Measurements from ENCODE around the gene FRYL. TPM values are rescaled to one million over a fixed set of nuclear protein-coding genes. Genes with fewer than 3 reads are reported as not detected.

FRYL gene
- total RNA-seq, 1 experiment from 2014 or later: 53.9 TPM

DNA sequence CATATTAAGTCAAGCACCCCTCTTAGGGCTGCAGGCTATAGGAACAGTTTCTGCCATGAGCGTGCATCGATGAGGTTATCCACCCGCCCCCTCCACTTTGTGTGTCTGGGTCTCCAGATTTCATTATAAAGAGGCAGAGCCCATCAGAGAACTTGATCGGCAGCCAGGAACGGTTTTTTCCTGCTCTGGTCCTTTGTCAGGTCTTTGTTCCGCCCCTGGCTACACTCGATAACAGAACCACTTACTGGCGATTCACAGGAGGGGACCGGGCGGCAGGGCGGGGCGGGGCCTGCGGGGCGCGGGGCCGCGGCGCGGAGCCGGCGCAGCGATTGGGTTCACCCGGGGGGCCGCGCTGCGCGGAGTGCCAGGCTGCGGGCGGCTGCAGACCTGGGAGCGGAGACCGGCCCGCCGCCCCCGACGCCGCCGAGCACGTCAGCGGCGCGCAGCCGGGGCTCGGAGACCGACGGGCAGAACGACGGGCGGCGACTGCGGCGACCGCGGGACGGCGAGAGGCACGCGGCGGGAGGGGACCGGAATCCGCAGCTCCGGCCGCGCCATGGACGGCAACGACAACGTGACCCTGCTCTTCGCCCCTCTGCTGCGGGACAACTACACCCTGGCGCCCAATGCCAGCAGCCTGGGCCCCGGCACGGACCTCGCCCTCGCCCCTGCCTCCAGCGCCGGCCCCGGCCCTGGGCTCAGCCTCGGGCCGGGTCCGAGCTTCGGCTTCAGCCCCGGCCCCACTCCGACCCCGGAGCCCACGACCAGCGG is 296.9 kb downstream of the FRYL start, which contains the start of gene SLC10A4:
Gene SLC10A4 (plus strand): TSS at position 338 of the 771 bp plus-strand sequence. CDS start 219 bp downstream, at position 557.
- peaks cover 12% of the 10 kb centered on the region for H3K27me3 Mint-ChIP-seq (ENCODE audit: insufficient read depth, unreplicated experiment)
- ChIA-PET CTCF (interaction anchor here (0.7 kb wide), 1 partner anchor 265 kb away, joined by 3 read pairs; no protein-coding TSS in a partner anchor), POLR2A (no interaction called here)
- H3K9me3 Mint-ChIP-seq (ENCODE audit: unreplicated experiment): no peaks in the 10 kb centered on the region
- TF ChIP-seq, protein P1, sequence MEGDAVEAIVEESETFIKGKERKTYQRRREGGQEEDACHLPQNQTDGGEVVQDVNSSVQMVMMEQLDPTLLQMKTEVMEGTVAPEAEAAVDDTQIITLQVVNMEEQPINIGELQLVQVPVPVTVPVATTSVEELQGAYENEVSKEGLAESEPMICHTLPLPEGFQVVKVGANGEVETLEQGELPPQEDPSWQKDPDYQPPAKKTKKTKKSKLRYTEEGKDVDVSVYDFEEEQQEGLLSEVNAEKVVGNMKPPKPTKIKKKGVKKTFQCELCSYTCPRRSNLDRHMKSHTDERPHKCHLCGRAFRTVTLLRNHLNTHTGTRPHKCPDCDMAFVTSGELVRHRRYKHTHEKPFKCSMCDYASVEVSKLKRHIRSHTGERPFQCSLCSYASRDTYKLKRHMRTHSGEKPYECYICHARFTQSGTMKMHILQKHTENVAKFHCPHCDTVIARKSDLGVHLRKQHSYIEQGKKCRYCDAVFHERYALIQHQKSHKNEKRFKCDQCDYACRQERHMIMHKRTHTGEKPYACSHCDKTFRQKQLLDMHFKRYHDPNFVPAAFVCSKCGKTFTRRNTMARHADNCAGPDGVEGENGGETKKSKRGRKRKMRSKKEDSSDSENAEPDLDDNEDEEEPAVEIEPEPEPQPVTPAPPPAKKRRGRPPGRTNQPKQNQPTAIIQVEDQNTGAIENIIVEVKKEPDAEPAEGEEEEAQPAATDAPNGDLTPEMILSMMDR (IDR thresholded peaks at IDR 0.05; ENCODE audit: unreplicated experiment): no peak
- no TSS peak for BruUV-seq (replicated peaks)
- H3K4me3 Mint-ChIP-seq (ENCODE audit: unreplicated experiment): no peak within 1 kb of the TSS
- H3K27ac Mint-ChIP-seq (ENCODE audit: low read depth, unreplicated experiment): no peak within 1 kb of the TSS
- H3K36me3 Mint-ChIP-seq (ENCODE audit: insufficient read depth, unreplicated experiment): no peaks in the 10 kb centered on the region
- intact Hi-C loops (cut with micrococcal nuclease): no loop called here
- no peaks in the 10 kb centered on the region for H3K4me1 Mint-ChIP-seq (ENCODE audit: insufficient read depth, unreplicated experiment)
- no peak for DNase-seq (ENCODE audit: unreplicated experiment)

DNA sequence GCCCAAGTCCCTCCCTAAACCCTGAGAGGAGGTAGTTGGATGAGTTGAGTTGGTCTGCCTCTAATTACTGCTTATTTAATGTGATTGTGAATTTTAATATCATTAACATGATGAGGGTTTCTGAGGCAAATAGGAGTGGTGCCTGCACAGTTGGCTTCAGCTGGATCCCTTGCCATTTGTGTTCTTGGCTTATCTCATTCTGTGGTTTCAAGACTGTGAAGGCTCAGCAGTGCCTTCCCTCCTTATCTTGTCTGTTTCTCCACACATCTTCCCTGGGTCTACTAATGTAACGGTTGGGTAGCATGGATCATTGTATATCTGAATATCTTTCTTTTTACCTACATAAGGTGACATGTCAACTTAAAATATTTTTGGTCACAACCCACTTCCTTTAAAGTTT is 298.5 kb downstream of the FRYL start:
- no peaks in the 10 kb centered on the region for H3K36me3 Mint-ChIP-seq (ENCODE audit: insufficient read depth, unreplicated experiment)
- intact Hi-C loops (cut with micrococcal nuclease): no loop called here
- no peaks in the 10 kb centered on the region for H3K27me3 Mint-ChIP-seq (ENCODE audit: insufficient read depth, unreplicated experiment)
- no TSS peak for BruUV-seq (replicated peaks)
- CTCF ChIA-PET: interaction anchor here (0.6 to 1.2 kb wide), 2 partner anchors 166 to 468 kb away, joined by 3 to 5 read pairs; no protein-coding TSS in a partner anchor
- H3K27ac Mint-ChIP-seq (ENCODE audit: low read depth, unreplicated experiment): no peak overlapping the region
- TF ChIP-seq, protein P1 (IDR thresholded peaks at IDR 0.05; ENCODE audit: unreplicated experiment): no peak
- H3K4me3 Mint-ChIP-seq (ENCODE audit: unreplicated experiment): no peak overlapping the region
- DNase-seq (ENCODE audit: unreplicated experiment): no peak
- POLR2A ChIA-PET: no interaction called here
- H3K4me1 Mint-ChIP-seq (ENCODE audit: insufficient read depth, unreplicated experiment): peaks cover 8% of the 10 kb centered on the region
- H3K9me3 Mint-ChIP-seq (ENCODE audit: unreplicated experiment): no peaks in the 10 kb centered on the region

DNA sequence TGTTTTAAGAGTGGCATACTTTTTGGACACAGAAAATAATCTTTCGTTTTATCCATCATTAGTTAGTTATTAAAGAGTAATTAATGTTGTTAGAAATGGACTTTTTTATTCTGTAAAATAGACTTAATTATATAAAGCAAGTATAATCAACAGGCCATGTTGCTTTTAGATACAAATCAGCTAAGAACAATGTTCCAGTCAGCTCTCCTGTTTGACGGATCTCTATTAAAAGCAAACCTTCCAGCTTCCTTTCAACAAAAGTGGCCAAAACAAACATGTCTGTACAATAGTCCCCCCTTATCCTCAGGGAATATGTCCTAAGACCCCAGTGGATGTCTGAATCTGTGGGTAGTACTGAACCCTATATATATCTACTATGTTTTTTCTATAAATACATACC is 301.8 kb downstream of the FRYL start:
- BruUV-seq (replicated peaks): no TSS peak
- intact Hi-C loops (cut with micrococcal nuclease): no loop called here
- no peak overlapping the region for H3K4me3 Mint-ChIP-seq (ENCODE audit: unreplicated experiment)
- TF ChIP-seq, protein P1 (IDR thresholded peaks at IDR 0.05; ENCODE audit: unreplicated experiment): no peak
- H3K36me3 Mint-ChIP-seq (ENCODE audit: insufficient read depth, unreplicated experiment): no peaks in the 10 kb centered on the region
- H3K9me3 Mint-ChIP-seq (ENCODE audit: unreplicated experiment): no peaks in the 10 kb centered on the region
- peaks cover 8% of the 10 kb centered on the region for H3K4me1 Mint-ChIP-seq (ENCODE audit: insufficient read depth, unreplicated experiment)
- POLR2A ChIA-PET: interaction anchor here (0.6 kb wide), 2 partner anchors 10 to 28 kb away, joined by 3 read pairs; no protein-coding TSS in a partner anchor
- no peak overlapping the region for H3K27ac Mint-ChIP-seq (ENCODE audit: low read depth, unreplicated experiment)
- H3K27me3 Mint-ChIP-seq (ENCODE audit: insufficient read depth, unreplicated experiment): no peaks in the 10 kb centered on the region
- CTCF ChIA-PET: no interaction called here
- no peak for DNase-seq (ENCODE audit: unreplicated experiment)

DNA sequence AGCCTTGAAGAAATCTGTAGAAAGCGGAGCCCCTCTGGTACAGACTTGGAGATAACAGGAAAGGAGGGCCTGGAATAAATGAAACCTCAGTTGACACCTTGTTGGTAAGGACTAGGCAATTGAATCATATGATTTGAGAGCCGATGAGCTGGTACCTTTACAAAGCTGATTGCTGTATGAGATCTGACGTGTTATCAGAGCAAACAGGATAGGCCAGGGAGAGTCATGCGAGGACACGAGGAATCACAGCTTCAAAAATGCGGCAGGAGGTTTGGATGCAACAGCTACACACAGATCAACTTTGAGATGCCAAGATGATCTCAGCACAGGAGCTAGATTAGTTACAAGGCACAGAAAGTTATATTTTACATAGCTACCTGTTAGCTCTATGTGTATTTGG is 304.3 kb downstream of the FRYL start:
- CTCF ChIA-PET: interaction anchor here (0.6 to 2.1 kb wide), 2 partner anchors 10 to 99 kb away, joined by 3 to 7 read pairs; no protein-coding TSS in a partner anchor
- Mint-ChIP-seq H3K9me3 (ENCODE audit: unreplicated experiment) (no peaks in the 10 kb centered on the region), H3K4me3 (ENCODE audit: unreplicated experiment) (no peak overlapping the region), H3K27me3 (ENCODE audit: insufficient read depth, unreplicated experiment) (no peaks in the 10 kb centered on the region), H3K36me3 (ENCODE audit: insufficient read depth, unreplicated experiment) (no peaks in the 10 kb centered on the region), H3K27ac (ENCODE audit: low read depth, unreplicated experiment) (no peak overlapping the region), H3K4me1 (ENCODE audit: insufficient read depth, unreplicated experiment) (peaks cover 8% of the 10 kb centered on the region)
- no peak for DNase-seq (ENCODE audit: unreplicated experiment)
- POLR2A ChIA-PET: no interaction called here
- BruUV-seq (replicated peaks): no TSS peak
- TF ChIP-seq, protein P1 (IDR thresholded peaks at IDR 0.05; ENCODE audit: unreplicated experiment): no peak
- intact Hi-C loops (cut with micrococcal nuclease): no loop called here
